ENCODE data around the gene TRPM3.

Gene TRPM3

DNA sequence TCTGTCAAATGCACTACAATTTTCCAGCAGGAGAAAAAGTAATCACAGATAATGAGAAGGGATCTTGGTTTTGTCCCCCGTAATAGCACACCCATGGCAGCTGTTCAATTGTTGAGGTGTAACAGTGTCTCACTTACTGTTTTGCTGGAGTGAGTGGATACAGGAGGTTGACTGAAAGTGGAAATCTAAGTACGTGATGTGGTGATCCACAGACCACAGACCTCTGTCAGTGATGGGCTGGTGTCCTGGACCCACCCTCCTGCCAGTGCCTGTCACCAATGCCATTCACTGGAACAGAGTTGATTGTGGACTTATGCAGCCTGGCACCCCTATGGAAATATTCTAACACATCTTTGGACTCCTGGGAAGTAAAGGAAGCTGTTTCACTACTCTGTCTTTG, 261.7 kb downstream of the TRPM3 start:
- TF ChIP-seq, protein P1, sequence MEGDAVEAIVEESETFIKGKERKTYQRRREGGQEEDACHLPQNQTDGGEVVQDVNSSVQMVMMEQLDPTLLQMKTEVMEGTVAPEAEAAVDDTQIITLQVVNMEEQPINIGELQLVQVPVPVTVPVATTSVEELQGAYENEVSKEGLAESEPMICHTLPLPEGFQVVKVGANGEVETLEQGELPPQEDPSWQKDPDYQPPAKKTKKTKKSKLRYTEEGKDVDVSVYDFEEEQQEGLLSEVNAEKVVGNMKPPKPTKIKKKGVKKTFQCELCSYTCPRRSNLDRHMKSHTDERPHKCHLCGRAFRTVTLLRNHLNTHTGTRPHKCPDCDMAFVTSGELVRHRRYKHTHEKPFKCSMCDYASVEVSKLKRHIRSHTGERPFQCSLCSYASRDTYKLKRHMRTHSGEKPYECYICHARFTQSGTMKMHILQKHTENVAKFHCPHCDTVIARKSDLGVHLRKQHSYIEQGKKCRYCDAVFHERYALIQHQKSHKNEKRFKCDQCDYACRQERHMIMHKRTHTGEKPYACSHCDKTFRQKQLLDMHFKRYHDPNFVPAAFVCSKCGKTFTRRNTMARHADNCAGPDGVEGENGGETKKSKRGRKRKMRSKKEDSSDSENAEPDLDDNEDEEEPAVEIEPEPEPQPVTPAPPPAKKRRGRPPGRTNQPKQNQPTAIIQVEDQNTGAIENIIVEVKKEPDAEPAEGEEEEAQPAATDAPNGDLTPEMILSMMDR (IDR thresholded peaks at IDR 0.05; ENCODE audit: extremely low read depth, missing control alignments): no peak
- DNase-seq (ENCODE audit: low spot score): no peak

DNA sequence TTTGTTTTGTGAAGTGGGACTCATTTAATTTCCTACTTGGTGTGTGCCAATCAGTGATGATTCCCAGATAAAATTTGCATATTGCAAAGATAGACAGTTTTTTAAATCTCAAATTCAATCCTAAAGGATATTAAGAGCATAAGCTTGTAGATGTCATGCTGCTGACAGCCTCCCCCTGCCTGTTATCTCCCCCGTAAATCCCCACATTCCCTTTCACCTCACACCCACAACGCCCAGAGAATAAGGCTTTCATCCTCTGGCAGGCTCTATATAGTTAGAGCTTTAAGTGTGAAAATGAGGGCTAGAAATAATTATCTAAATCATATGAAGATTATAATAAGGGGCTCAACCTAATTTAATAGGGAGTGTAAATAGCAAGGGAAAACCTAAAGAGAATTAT, 265.0 kb downstream of the TRPM3 start:
- TF ChIP-seq, protein P1 (IDR thresholded peaks at IDR 0.05; ENCODE audit: extremely low read depth, missing control alignments): no peak
- no peak for DNase-seq (ENCODE audit: low spot score)

DNA sequence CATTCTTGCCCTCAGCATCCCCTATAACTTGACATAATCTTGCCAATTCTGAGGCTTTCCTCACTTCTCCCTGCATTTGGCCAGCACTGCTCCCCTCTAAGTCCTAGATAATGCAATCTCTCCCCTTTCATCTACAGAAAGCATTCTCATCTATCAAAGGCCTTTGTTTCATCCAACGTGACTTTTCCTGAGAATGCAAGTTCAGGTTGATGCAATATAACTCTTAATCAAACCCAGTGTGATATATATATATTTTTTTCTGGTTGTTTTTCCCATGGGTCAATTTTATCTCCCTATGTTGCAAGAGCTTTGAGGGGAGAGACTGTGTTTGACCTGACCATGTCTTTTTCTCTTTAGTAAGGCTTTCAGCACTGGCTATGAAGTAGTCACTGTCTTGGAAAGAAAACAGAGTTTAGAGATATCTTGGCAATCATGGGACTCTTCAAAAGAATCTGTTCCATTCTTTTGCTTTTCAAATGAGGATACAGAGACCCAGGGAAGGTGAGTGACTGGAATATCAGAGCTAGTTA, 268.6 kb downstream of the TRPM3 start:
- no peak for DNase-seq (ENCODE audit: low spot score)
- TF ChIP-seq, protein P1 (IDR thresholded peaks at IDR 0.05; ENCODE audit: extremely low read depth, missing control alignments): no peak

DNA sequence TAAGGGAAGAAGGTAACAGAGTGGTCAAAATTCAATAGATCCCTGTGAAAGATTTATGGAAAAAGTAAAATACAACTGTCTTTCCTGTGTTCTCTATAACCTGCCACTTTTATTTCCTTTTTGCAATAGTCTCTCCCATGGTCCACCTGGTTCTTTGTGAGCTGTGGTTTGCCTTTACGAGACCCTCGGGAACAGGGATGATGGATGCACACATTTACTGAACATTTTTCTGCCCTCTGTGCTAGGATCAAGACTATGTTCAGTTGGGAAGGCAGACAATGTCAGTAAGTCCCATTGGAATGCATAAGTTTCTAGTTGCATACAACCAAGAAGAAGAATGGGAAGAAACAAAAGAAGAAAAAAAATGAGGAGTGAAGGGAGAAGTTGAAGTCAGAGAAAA, 281.2 kb downstream of the TRPM3 start:
- TF ChIP-seq, protein P1 (IDR thresholded peaks at IDR 0.05; ENCODE audit: extremely low read depth, missing control alignments): no peak
- no peak for DNase-seq (ENCODE audit: low spot score)

DNA sequence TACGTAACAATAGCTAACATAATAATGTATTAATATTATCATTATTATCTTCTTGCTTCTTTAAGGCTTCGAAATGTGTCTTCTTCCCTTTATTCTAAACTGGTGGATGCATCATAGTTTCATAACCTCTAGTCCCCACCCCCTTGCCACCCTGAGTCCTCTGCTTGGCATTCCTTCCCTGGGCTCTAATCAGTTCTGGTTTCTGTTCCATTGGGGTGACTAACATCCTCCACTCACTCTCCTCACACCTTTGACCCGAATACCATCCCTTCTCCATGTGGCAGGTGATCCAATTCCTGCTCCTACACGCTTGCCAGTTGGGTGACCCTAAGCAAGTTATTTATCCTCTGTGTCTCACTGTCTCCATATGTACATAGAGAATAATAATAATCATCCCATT, 286.1 kb downstream of the TRPM3 start:
- TF ChIP-seq, protein P1 (IDR thresholded peaks at IDR 0.05; ENCODE audit: extremely low read depth, missing control alignments): no peak

GRCh38 chr9:70832492-70832891, 288.9 kb downstream of the TRPM3 start:
- TF ChIP-seq, protein P1 (IDR thresholded peaks at IDR 0.05; ENCODE audit: extremely low read depth, missing control alignments): no peak
- no peak for DNase-seq (ENCODE audit: low spot score)

More for the DNA sequence above, 286.1 kb downstream of the TRPM3 start:
- no peak for DNase-seq (ENCODE audit: low spot score)

DNA sequence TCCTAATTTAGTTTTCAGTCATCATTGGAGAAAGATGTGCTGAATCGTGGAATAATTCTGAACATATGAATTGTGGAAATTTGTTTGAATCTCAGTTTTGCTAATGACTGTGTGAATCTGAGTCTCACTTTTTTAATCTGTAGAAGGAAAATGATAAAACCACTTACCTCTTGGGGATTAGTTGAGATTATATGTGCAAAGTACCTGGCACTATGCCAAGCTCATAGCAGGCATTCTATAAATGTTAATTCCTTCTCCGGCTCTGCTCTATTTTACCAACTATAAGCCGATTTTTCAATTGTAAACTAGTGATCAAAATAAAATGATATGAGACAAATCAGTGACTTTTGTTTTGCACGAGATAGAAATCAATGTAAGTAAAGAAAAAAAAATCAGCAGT, 290.8 kb downstream of the TRPM3 start:
- no peak for DNase-seq (ENCODE audit: low spot score)
- TF ChIP-seq, protein P1 (IDR thresholded peaks at IDR 0.05; ENCODE audit: extremely low read depth, missing control alignments): no peak

Measured in GM20000 (cell line).